HL-60 (cell line): ENCODE measurements around the gene REC114.

Experiments used
- POLR2AphosphoS5 ChIP-seq: IDR thresholded peaks from 2 replicates; pipeline ENCODE4 v1.6.1; 2012; ENCODE audit warnings: low read depth
- TF ChIP-seq, protein P1 (sequence below): IDR thresholded peaks from one replicate; pipeline ENCODE4 v1.5.1; 2011; ENCODE audit warnings: low read length, control low read depth, inconsistent platforms; ENCODE audit not compliant: insufficient read depth

DNA sequence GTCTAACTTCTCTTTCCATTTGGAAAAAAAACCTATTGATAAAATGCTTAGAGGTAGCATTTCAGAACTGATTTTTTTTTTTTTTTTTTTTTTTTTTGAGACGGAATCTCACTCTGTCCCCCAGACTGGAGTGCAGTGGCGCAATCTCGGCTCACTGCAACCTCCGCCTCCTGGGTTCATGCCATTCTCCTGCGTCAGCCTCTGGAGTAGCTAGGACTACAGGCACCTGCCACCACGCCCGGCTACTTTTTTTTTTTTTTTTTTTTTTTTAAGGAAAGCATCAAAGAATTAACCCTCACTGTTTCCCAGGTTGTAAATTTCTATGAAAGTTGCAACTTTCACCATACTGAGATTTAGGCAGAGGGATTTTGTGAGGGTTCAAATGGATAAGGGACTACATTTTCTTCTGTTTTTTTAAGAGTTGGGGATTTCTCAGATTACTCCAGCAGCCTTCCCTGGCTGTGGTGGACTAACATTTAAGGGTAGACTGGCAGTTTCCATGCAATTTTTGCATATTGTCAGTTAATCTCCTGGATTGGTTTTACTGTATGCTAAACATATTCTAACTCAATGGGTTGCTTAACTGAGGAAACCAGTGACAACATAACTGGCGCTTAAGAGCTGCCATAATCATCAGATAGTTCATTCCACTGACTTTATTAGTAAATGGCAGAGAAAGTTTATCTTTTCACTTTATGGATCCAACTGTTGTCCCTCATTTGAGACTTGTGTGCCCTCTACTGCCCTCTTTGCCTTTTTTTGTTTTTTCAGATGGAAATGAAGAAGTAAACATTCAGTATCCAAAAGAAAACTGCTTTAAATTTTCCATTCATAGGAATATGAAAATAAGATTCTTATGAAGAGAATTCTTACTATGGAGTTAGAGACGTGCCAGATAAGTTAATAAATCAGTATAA lies 96.5 kb downstream of the REC114 start:
- TF ChIP-seq, protein P1, sequence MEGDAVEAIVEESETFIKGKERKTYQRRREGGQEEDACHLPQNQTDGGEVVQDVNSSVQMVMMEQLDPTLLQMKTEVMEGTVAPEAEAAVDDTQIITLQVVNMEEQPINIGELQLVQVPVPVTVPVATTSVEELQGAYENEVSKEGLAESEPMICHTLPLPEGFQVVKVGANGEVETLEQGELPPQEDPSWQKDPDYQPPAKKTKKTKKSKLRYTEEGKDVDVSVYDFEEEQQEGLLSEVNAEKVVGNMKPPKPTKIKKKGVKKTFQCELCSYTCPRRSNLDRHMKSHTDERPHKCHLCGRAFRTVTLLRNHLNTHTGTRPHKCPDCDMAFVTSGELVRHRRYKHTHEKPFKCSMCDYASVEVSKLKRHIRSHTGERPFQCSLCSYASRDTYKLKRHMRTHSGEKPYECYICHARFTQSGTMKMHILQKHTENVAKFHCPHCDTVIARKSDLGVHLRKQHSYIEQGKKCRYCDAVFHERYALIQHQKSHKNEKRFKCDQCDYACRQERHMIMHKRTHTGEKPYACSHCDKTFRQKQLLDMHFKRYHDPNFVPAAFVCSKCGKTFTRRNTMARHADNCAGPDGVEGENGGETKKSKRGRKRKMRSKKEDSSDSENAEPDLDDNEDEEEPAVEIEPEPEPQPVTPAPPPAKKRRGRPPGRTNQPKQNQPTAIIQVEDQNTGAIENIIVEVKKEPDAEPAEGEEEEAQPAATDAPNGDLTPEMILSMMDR: no peak
- TF ChIP-seq POLR2AphosphoS5: no peak
